Skeletal muscle satellite cell (primary cell): Measurements from ENCODE around the gene PVR.
"Not testable (repeated sequence)": the region's sequence is repeated elsewhere in the genome, so short reads cannot be mapped to it uniquely, and the experiment has no call there.

Experiments used
- H3K27me3 ChIP-seq: 2 replicates; pipeline ENCODE4 v1.7.0; 2013; ENCODE audit warnings: low read length; ENCODE audit not compliant: control insufficient read depth, insufficient read depth
- H3K36me3 ChIP-seq: 2 replicates; pipeline ENCODE4 v1.7.0; 2013; ENCODE audit warnings: mild to moderate bottlenecking, control low read depth, low read length; ENCODE audit not compliant: insufficient read depth
- H3K4me1 ChIP-seq: 2 replicates; pipeline ENCODE4 v1.7.0; 2013; ENCODE audit warnings: low read length; ENCODE audit not compliant: control insufficient read depth, insufficient read depth
- H3K4me2 ChIP-seq: 2 replicates; pipeline ENCODE4 v1.7.0; 2013; ENCODE audit warnings: mild to moderate bottlenecking, low read length
- H3K4me3 ChIP-seq: 2 replicates; pipeline ENCODE4 v1.7.0; 2013; ENCODE audit warnings: low read length
- H3K9ac ChIP-seq: 2 replicates; pipeline ENCODE4 v1.7.0; 2013; ENCODE audit warnings: mild to moderate bottlenecking, low read depth, low read length, moderate library complexity
- H3K9me3 ChIP-seq: replicated peaks from 2 replicates; pipeline ENCODE4 v1.7.0; 2013; ENCODE audit warnings: mild to moderate bottlenecking, control low read depth, low read length

The PVR gene

DNA sequence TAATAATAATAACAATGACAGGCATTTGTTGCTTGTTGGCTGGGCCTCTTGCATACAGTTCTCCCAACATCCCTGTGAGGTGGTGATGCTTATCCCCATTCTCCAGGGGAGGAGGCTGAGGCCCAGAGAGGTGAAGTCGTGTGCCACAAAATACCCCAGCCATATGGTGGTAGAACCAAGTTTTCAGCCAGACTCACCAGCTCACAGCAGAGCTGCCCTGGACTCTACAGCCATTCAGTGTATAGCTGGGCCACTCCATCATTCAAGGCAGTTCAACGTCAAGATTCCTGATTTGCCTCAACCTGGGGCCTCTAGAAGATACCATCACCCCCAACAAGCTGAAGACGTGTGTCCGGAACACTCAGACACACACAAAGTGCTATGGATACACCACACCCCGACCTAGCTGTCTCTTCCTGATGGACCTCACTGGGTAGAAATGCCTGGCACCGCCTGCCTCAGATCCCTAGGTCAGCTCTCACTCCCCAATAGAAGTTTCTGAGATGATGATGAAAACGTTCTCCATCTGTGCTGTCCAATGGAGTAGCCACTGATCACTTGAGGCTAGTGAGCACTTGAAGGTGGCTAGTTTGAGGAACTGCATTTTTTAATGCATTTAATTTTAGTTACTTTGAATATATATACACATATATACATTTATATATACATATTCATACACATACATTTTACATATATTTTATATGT, 23.3 kb downstream of the PVR start:
- no peak overlapping the region for H3K4me2 ChIP-seq
- no peaks in the 10 kb centered on the region for H3K27me3 ChIP-seq
- no peaks in the 10 kb centered on the region for H3K9me3 ChIP-seq
- H3K4me3 ChIP-seq = no peak overlapping the region
- peaks cover 12% of the 10 kb centered on the region for H3K4me1 ChIP-seq
- H3K9ac ChIP-seq = no peak overlapping the region
- peaks cover 18% of the 10 kb centered on the region for H3K36me3 ChIP-seq

GRCh38 chr19:44668985-44669764, 25.5 kb downstream of the PVR start:
- Histone ChIP-seq H3K9ac (no peak overlapping the region), H3K36me3 (no peaks in the 10 kb centered on the region), H3K4me1 (no peaks in the 10 kb centered on the region), H3K4me2 (no peak overlapping the region), H3K4me3 (no peak overlapping the region), H3K9me3 (no peaks in the 10 kb centered on the region), H3K27me3 (no peaks in the 10 kb centered on the region)

GRCh38 chr19:44670027-44670426, 26.3 kb downstream of the PVR start:
- H3K9me3 ChIP-seq, H3K4me1 ChIP-seq, H3K4me2 ChIP-seq, H3K4me3 ChIP-seq, H3K9ac ChIP-seq, H3K27me3 ChIP-seq, H3K36me3 ChIP-seq: not testable (repeated sequence)

GRCh38 chr19:44671400-44671799, 27.7 kb downstream of the PVR start, which contains the start of gene CEACAM19:
Gene CEACAM19, plus strand, starts transcription at chr19:44671482. Its CDS starts 450 bp downstream, at chr19:44671932.
- H3K9ac ChIP-seq = no peak within 1 kb of the TSS
- no peaks in the 10 kb centered on the region for H3K27me3 ChIP-seq
- no peaks in the 10 kb centered on the region for H3K4me1 ChIP-seq
- no peaks in the 10 kb centered on the region for H3K9me3 ChIP-seq
- H3K4me2 ChIP-seq = no peak within 1 kb of the TSS
- no peak within 1 kb of the TSS for H3K4me3 ChIP-seq
- no peaks in the 10 kb centered on the region for H3K36me3 ChIP-seq

DNA sequence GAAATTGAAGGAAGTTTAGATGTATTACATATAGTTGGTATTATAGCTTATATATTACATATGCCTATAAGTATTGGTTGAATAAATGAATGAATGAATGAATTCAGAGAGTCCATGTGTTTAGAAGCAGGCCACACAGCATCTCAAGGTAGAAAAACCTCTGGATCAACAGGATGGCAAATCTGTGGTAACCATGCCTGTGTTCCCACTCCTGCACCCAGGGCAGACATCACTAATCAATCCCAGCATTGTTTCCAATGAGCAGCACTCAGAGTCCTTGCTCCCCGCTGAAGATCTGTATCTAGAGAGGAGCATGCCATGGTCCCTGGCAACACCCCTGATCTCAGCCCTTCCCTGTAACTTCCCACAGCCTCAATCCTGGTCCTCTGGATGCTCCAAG, 28.5 kb downstream of the PVR start:
- Histone ChIP-seq H3K4me3 (no peak overlapping the region), H3K9ac (no peak overlapping the region), H3K36me3 (no peaks in the 10 kb centered on the region), H3K4me2 (no peak overlapping the region), H3K4me1 (peaks cover 4% of the 10 kb centered on the region), H3K27me3 (no peaks in the 10 kb centered on the region), H3K9me3 (no peaks in the 10 kb centered on the region)

DNA sequence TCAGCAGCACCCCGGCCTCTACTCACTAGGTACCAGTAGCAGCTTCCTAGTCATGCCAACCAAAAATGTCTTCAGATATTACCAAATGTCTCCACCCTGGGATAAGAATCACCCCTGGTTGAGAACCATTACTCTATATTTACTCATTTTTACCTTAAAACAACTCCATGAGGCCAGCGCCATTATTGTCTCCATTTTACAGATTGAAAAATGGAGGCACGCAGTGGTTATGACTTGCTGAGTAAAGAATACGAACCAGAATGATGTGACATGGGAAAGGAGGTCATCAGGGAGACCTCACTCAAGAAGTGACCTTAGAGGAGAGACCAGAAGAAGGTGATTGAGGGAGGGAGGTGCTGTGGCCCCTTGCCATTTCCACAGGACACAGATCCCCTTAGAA, 29.8 kb downstream of the PVR start:
- Histone ChIP-seq H3K9ac (no peak overlapping the region), H3K36me3 (no peaks in the 10 kb centered on the region), H3K4me1 (peaks cover 8% of the 10 kb centered on the region), H3K9me3 (no peaks in the 10 kb centered on the region), H3K27me3 (no peaks in the 10 kb centered on the region), H3K4me3 (no peak overlapping the region), H3K4me2 (no peak overlapping the region)

DNA sequence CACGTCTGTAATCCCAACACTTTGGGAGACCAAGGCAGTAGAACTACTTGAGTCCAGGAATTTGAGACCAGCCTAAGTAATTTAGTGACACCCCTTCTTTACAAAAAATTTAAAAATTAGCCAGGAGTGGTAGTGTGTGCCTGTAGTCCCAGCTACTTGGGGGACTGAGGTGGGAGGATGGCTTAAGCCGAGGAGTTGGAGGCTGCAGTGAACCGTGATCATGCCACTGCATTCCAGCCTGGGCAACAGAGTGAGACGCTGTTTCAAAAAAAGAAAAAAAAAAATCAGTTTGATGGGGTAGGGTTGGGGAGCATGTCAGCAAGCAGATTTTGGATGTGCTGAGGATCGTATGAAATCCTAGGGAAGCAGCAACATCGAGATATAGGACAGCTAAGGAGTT, 31.8 kb downstream of the PVR start:
- H3K36me3 ChIP-seq = no peaks in the 10 kb centered on the region
- H3K9me3 ChIP-seq = no peaks in the 10 kb centered on the region
- H3K27me3 ChIP-seq = no peaks in the 10 kb centered on the region
- H3K4me3 ChIP-seq = no peak overlapping the region
- H3K9ac ChIP-seq = no peak overlapping the region
- H3K4me2 ChIP-seq = no peak overlapping the region
- peaks cover 8% of the 10 kb centered on the region for H3K4me1 ChIP-seq

DNA sequence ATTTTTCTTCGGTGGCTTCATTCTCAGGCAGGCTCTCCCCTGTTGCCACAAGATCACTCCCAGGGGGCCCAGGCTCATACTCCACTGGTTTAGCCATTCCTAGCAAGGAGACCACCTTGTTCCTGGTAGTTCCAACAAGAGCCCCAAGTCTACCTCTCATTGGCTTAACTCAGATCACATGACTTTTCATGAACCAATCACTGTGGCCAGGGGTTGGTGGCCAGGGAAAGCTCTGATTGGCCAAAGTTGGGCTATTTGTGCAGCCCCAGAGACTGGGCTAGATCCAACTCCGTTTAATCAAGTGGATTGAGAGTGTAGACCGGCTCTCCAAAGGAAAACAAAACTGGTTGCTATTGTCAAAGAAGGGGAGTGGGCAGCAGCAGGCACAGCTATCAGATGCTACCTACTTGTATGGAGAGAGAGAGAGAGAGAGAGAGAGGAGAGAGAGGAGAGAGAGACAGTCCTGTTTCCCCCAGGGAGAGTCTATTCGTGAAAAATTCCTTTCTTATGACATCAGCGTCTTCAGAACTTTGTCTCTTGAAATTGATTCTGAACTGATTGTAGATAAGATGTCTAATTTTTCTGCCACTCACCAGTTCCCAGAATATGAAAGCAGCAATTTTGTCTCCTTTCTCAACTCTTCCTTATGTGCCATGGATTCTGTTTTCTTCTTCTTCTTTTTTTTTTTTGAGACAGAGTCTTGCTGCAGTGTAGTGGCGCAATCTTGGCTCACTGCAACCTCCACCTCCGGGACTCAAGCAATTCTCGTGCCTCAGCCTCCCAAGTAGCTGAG, 33.5 kb downstream of the PVR start:
- H3K9me3 ChIP-seq = no peaks in the 10 kb centered on the region
- H3K4me3 ChIP-seq = no peak overlapping the region
- H3K36me3 ChIP-seq = no peaks in the 10 kb centered on the region
- H3K4me2 ChIP-seq = peak overlapping the region; percentile 4
- H3K9ac ChIP-seq = no peak overlapping the region
- no peaks in the 10 kb centered on the region for H3K27me3 ChIP-seq
- peaks cover 8% of the 10 kb centered on the region for H3K4me1 ChIP-seq

DNA sequence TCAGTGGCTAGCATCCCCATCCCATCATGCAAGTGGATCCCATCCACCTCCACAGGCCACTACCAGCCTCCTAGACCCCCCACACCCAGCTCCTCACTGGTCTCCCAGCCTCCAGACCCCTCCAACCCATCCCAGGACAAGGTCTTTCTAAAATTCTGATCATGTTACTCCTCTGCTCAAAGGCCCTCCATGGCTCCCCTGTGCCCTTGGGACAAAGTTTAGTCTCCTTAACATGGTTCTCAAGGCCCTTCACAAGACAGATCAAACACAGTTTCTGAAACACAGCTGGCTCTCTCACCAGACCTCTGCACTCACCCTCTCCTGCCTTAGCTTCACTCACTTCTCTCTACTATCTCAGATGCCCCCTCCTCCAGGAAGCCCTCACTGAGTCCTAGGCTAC, 36.8 kb downstream of the PVR start:
- H3K9me3 ChIP-seq = no peaks in the 10 kb centered on the region
- H3K27me3 ChIP-seq = no peaks in the 10 kb centered on the region
- peaks cover 18% of the 10 kb centered on the region for H3K4me1 ChIP-seq
- no peak overlapping the region for H3K4me3 ChIP-seq
- no peak overlapping the region for H3K9ac ChIP-seq
- H3K4me2 ChIP-seq = no peak overlapping the region
- H3K36me3 ChIP-seq = no peaks in the 10 kb centered on the region

- Histone ChIP-seq H3K36me3 (no peaks in the 10 kb centered on the region), H3K9ac (no peak overlapping the region)
Measured at GRCh38 chr19:44681992-44682790, 38.5 kb downstream of the PVR start.

DNA sequence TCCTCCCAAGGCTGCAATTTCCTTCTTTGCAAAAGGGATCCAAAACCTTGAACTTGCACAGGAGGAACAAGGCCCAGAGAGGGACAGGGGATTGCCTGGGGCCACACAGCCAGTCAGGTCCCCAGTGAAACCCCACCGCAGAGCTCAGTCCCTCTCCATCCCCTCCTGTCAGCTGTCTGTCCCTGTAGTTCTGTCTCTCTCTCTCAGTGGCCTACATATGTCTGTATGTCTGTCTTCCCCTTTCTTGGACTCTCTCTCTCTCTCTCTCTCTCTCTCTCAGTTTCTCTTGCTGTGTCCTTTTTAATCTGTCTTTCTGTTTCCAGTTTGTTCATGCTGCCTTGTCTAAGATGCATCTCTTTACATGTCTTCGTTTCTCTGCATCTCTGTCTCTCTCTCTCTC, 39.1 kb downstream of the PVR start:
- H3K27me3 ChIP-seq = no peaks in the 10 kb centered on the region
- no peaks in the 10 kb centered on the region for H3K9me3 ChIP-seq
- H3K36me3 ChIP-seq = no peaks in the 10 kb centered on the region
- peaks cover 19% of the 10 kb centered on the region for H3K4me1 ChIP-seq
- no peak overlapping the region for H3K4me3 ChIP-seq
- no peak overlapping the region for H3K9ac ChIP-seq
- no peak overlapping the region for H3K4me2 ChIP-seq

More at GRCh38 chr19:44681992-44682790, 38.5 kb downstream of the PVR start:
- Histone ChIP-seq H3K9me3 (no peaks in the 10 kb centered on the region), H3K4me1 (peaks cover 24% of the 10 kb centered on the region), H3K27me3 (no peaks in the 10 kb centered on the region), H3K4me2 (no peak overlapping the region), H3K4me3 (no peak overlapping the region)
